HG02884 (cell line): ENCODE measurements around the gene NPLOC4.
"Not testable (repeated sequence)": the region's sequence is repeated elsewhere in the genome, so short reads cannot be mapped to it uniquely, and the experiment has no call there.

ENCODE experiments used
- ATAC-seq: cut with Tn5 transposase; IDR thresholded peaks from one replicate; pipeline ENCODE4 v1.9.1; 2021; ENCODE audit warnings: mild to moderate bottlenecking, moderate library complexity; ENCODE audit not compliant: unreplicated experiment

NPLOC4 gene

DNA sequence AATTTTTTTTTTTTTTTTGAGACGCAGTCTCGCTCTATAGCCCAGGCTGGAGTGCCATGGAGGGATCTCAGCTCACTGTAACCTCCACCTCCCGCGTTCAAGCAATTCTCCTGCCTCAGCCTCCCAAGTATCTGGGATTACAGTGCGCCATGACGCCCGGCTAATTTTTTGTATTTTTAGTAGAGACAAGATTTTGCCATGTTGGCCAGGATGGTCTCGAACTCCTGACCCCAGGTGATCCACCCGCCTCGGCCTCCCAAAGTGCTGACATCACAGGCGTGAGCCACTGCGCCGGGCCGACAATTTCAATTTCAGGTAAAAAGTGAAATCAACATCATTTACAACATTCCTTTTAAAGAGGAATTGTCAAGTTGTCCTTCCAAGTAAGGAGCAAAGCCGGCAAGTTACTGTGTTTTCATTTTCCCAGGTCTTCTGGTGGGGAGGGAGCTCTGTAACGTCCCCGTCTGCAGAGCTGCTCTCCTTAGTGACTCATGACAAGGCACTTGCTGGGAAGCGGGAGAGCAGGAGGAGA, 873 bp downstream of the NPLOC4 start:
- no peak for ATAC-seq

DNA sequence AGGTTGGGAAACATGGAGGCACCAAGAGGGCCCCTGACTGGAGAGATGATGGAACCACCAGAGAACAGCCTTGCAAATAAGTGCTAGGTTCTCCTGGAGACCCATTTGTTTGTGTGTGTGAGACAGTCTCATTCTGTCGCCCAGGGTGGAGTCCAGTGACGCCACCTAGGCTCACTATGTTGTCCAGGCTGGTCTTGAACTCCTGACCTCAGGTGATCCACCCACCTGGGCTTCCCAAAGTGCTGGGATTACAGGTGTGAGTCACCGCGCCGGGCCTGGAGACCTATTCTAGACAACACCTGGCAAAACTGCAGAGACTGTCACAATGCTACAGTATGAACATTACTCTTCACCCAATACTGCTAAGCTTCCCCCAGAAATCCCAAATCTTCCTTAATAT, 1.5 kb downstream of the NPLOC4 start:
- ATAC-seq: no peak

GRCh38 chr17:81631482-81631881, 5.4 kb downstream of the NPLOC4 start:
- ATAC-seq: no peak

GRCh38 chr17:81630274-81630673, 6.6 kb downstream of the NPLOC4 start:
- no peak for ATAC-seq

DNA sequence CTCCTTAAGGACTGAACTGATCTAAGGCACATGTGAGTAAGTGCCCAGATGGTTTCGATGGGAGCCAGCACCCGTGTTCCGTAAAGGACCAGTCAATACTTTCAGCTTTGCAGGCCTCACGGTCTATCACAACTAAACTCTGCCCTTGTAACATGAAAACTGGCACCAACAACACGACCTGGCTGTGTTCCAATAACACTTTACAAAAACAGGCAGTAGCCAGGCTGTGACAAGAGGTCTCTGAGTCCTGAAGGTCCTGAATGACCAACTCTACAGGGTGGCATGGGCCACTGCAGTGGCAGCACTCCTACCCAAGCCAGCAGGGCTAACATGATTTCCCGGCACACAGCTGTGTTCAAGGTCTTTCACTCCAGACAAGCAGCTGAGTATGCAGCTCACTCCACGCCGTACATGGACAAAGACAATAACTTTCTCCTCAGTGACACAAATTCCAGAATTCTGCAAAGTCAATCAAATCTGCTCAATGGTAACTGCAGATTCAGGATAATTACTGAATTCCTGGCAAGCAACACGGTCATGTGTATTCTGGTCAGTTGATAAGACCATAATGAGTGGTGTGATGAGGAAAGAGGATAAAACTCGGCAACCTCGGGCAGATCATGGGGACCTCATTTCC, 15.3 kb downstream of the NPLOC4 start:
- ATAC-seq: no peak

DNA sequence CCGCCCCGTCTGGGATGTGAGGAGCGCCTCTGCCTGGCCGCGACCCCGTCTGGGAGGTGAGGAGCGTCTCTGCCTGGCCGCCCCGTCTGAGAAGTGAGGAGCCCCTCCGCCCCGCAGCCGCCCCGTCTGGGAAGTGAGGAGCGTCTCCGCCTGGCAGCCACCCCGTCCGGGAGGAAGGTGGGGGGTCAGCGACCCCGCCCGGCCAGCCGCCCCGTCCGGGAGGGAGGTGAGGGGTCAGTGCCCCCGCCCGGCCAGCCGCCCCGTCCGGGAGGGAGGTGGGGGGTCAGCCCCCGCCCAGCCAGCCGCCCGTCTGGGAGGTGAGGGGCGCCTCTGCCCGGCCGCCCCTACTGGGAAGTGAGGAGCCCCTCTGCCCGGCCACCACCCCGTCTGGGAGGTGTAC, 18.6 kb downstream of the NPLOC4 start:
- ATAC-seq: not testable (repeated sequence)

GRCh38 chr17:81616877-81617276, 20.0 kb downstream of the NPLOC4 start:
- no peak for ATAC-seq

- no peak for ATAC-seq
These were observed 21.4 kb downstream of the NPLOC4 start for GRCh38 chr17:81615401-81615930.

GRCh38 chr17:81612172-81612970, 24.5 kb downstream of the NPLOC4 start:
- ATAC-seq: no peak

GRCh38 chr17:81609541-81610311, 27.2 kb downstream of the NPLOC4 start:
- no peak for ATAC-seq

DNA sequence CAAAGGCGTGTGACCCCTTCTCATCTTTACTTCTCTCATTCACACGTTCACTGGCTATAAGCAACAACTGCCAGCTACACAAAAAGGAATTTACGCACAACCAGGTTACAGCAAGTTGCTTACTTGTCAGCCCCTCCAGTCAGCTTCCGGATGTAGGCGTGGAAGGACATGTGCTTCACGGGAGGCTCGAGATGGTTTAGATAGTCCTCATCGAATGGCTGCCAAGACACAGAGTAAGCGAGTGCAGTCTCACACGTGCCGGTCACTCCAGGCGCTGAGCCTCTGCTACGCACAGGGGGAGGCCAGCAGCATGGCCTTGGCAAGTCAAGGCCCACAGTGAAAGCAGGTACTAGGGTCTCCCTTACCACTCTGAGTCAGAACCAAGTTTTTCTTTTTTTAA, 28.3 kb downstream of the NPLOC4 start:
- no peak for ATAC-seq

GRCh38 chr17:81608082-81608481, 28.8 kb downstream of the NPLOC4 start:
- no peak for ATAC-seq

DNA sequence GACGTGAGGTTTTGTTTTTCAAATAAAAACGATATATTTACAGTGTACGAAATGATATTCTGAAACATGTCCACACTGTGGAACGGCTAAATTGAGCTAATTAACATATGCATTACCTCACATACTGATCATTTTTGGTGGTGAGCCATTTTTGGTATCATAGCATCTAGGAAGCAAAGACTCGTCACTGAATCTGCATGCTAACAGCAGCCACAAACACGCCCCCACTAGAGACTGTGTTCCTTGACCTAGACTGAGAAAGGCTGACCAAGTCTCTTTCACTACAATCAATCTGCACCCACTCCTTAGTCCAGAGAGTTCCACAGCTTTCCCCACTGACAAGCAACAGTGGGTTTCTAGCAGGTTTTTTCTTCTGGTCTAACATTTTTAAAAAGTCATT, 29.5 kb downstream of the NPLOC4 start:
- no peak for ATAC-seq

DNA sequence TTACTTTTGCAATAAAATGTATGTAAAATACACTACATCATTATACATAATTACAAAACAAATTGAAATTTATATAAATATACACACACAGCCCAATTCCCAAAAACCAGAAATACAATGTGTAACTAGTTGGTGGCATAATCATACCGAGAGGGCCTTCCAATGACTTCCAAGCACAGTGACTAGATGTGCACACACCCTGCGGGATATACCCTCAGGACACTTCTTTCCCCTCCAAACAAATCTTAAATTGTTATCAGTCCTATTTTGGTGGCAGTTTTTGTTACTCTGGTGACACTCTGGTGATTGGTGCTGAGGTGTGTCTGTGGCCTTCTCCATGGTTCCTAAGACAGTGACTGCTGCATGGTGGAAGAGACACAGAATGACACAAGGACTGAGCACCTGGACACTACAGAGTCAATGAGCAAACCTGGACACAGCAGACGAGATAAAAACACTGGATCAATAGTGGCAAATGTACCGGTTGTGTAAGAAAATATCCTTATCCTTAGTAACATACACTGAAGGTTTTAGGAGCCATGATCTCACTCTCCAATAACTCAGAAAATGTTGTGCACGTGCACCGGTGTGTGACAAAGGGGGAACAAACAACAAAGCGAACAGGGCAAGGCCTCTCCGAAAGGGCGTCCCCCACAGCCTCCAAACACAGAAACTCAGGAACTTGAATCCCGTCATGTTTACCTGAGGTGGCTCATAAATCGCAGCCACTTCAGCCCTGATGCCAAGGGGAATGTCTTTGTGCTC, 32.9 kb downstream of the NPLOC4 start:
- ATAC-seq: no peak

DNA sequence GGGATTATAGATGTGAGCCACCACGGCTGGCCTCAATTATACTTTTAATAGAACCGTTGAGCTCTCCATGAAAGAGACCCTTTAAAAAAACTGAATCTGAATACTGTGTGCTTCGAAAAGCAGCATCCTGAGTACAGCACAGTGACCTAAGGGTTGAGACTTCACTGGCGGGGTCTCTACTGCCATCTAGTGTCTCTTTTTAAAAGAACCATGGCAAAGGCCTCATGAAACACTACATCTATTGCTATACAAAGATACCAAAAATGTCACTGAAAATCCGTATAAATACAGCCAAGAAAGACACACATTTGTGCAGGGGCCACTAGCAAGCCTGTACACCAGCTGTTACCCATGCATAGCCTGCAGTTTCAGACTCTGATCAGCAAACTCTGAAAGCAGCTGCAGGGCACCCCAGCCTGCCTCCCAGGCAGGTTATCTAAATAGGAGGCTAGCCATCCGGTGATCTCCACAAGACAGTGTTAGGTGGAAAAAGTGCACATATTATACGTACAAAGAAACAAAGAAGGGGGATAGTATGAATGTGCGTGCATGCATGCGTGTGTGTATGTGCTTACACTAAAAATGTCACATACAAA, 35.3 kb downstream of the NPLOC4 start:
- ATAC-seq: no peak

GRCh38 chr17:81599719-81600486, 37.0 kb downstream of the NPLOC4 start:
- ATAC-seq: no peak

DNA sequence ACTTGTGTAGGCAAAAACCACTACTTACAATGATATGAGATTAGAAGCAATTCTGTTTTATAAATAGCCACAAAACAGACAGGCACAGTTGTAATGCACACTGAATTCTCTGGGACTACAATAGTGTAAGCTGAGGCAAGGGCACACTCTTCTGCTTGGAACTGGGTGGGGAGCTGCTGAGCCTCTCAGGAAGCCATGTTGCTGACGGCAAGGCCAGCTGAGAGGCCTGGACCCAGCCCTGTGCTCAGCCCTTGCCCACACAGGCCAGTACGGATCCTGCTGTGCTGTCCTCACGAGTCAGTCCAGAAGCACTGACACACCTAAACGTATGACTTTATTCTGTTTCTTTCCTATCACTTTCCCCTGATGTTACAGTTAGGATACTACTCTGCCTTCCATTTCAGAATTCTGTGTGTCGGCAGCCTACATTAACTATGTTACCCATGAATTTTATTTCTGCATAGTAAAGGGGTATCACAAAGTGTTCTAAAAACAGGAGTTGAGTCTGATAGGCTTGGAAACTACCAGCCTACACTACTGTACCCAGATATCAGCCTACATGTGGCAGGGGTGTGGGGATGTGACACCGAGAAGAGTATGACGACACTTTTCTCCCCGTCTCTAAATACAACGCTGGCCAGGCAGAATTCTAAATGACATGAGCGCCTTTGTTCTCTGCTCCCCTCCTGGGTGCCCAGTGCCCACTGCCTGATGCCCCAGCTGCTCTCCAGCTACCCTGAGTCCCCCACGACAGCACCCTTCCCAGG, 43.6 kb downstream of the NPLOC4 start:
- ATAC-seq: no peak

GRCh38 chr17:81591971-81592370, 44.9 kb downstream of the NPLOC4 start:
- no peak for ATAC-seq

DNA sequence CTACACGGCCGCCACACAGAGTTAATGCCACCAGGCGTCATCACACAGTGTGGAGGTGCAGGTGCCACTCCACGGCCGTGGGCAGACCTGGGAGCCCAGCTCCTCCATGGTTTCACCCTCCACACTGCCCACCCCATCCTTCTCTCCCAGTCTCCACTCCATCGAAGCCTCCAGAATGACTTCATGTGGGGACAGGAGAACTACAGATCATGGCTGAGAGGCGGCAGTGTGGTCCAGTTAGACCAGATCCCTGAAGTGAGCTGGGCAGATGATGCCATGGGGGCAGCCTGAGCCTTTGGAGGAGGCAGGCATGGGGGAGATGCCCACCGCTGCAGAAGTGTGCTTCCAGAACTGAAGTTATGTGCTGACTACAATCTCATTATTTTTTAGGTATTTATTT, 46.8 kb downstream of the NPLOC4 start:
- no peak for ATAC-seq
